Panc1 (cell line): ENCODE measurements around the gene MAP6. TPM values are rescaled to one million over a fixed set of nuclear protein-coding genes. Genes with fewer than 3 reads are reported as not detected.
A peak's percentile ranks its signal among the peaks of the same experiment; 100 is the strongest.

ENCODE experiments used
- ATAC-seq: fragments of 200-7000 bp; cut with Tn5 transposase; 2 replicates; pipeline ENCODE4 v1.9.1; 2020; ENCODE audit warnings: mild to moderate bottlenecking, moderate library complexity
- BruUV-seq: library from RNA; stranded (reverse); fragments of 400-500 nt; replicated peaks from 2 replicates; lab custom pipeline; 2021; lab: Mats Ljungman, UMichigan
- CTCF ChIA-PET: fragments of 300-600 bp; sonication (Branson Sonifier 250); formaldehyde crosslinking; loops from one replicate; lab custom pipeline; 2022; ENCODE audit warnings: antibody characterized with exemption; lab: Charles Lee
- POLR2A ChIA-PET: fragments of 300-600 bp; sonication (Branson Sonifier 250); formaldehyde crosslinking; loops from one replicate; lab custom pipeline; 2022; ENCODE audit warnings: antibody characterized with exemption; lab: Charles Lee
- DNase-seq: peaks from one replicate; pipeline ENCODE4 v3.0.0-alpha.2; 2010; ENCODE audit warnings: low read depth, low spot score
- H3K27ac ChIP-seq: 2 replicates; pipeline ENCODE4 v1.5.1; 2011; ENCODE audit warnings: mild to moderate bottlenecking, low read length, inconsistent platforms
- H3K27me3 ChIP-seq: fragments of 200-500 bp; sonication (Bioruptor generic); 2 replicates; pipeline ENCODE4 v1.6.0; 2014; ENCODE audit warnings: low read length, inconsistent platforms; ENCODE audit not compliant: control insufficient read depth, insufficient read depth
- H3K36me3 ChIP-seq: fragments of 200-500 bp; sonication (Bioruptor generic); 2 replicates; pipeline ENCODE4 v1.5.1; 2014; ENCODE audit warnings: inconsistent platforms, mild to moderate bottlenecking, low read length, moderate library complexity; ENCODE audit not compliant: control insufficient read depth, insufficient read depth
- H3K4me1 ChIP-seq: 2 replicates; pipeline ENCODE4 v1.5.1; 2011; ENCODE audit warnings: inconsistent platforms, mild to moderate bottlenecking, low read length, moderate library complexity; ENCODE audit not compliant: control insufficient read depth, insufficient read depth
- H3K4me3 ChIP-seq, 2 experiments: 2 replicates each; pipeline ENCODE4 v1.5.1; 2011 to 2012; ENCODE audit warnings: low read depth in 2 of 2, low read length in 2 of 2, mild to moderate bottlenecking in 2 of 2, inconsistent platforms in 1 of 2, moderate library complexity in 1 of 2
- H3K9me3 ChIP-seq: fragments of 200-500 bp; sonication (Bioruptor generic); 2 replicates; pipeline ENCODE4 v1.5.1; 2014; ENCODE audit warnings: low read depth, mild to moderate bottlenecking, inconsistent platforms, low read length, moderate library complexity; ENCODE audit not compliant: control insufficient read depth, insufficient read depth
- CTCF ChIP-seq: fragments of 450-650 bp; IDR thresholded peaks from 2 replicates; pipeline ENCODE4 v1.5.1; 2017; ENCODE audit warnings: mild to moderate bottlenecking
- POLR2AphosphoS5 ChIP-seq: IDR thresholded peaks from 2 replicates; pipeline ENCODE4 v1.6.1; 2012; ENCODE audit warnings: mild to moderate bottlenecking, low read depth, low read length, moderate library complexity
- REST ChIP-seq, 2 experiments: IDR thresholded peaks; 2 replicates each; pipeline ENCODE4 v1.6.1; 2011 to 2012; ENCODE audit warnings: low read depth in 2 of 2, control low read depth in 1 of 2, low read length in 1 of 2, mild to moderate bottlenecking in 1 of 2, moderate library complexity in 1 of 2; ENCODE audit not compliant: insufficient read depth in 1 of 2
- SIN3A ChIP-seq: IDR thresholded peaks from 2 replicates; pipeline ENCODE4 v1.6.1; 2012; ENCODE audit warnings: low read depth, mild to moderate bottlenecking, low read length, moderate library complexity, borderline replicate concordance; ENCODE audit not compliant: insufficient read depth
- TCF7L2 ChIP-seq: IDR thresholded peaks from 2 replicates; pipeline ENCODE4 v1.6.1; 2011; ENCODE audit warnings: mild to moderate bottlenecking, low read depth, low read length, inconsistent platforms
- in situ Hi-C: cut with HindIII; loops from 2 replicates; pipeline ENCODE4 v1.10.0; 2016; ENCODE audit warnings: low sequenced_read_pairs, low pct_unique_long_range_greater_than_20kb
- intact Hi-C: fragments of 100-400 bp; cut with micrococcal nuclease; formaldehyde crosslinking; loops from one replicate; pipeline ENCODE4 v1.10.0; 2022; ENCODE audit not compliant: unreplicated experiment
- total RNA-seq: library from RNA; stranded (reverse); gene quantifications from one replicate; pipeline ENCODE4 v1.2.1, GENCODE V29; 2021; ENCODE audit not compliant: unreplicated experiment

Gene MAP6
- total RNA-seq, 1 experiment from 2014 or later: 0.21 TPM

GRCh38 chr11:75562048-75562835 is 106.6 kb downstream of the MAP6 start, which contains the start of gene SERPINH1:
Gene SERPINH1 (plus strand): TSS chr11:75562253. CDS start chr11:75566350, 4,097 bp downstream.
- in situ Hi-C loops: no loop called here
- Histone ChIP-seq H3K9me3 (no peaks in the 10 kb centered on the region), H3K4me3 (peak within 1 kb of the TSS; percentile 86 to 89), H3K36me3 (peaks cover 3% of the 10 kb centered on the region; the same call in 1 of the 2 replicates), H3K27me3 (no peaks in the 10 kb centered on the region), H3K27ac (peak within 1 kb of the TSS; percentile 99), H3K4me1 (peaks cover 49% of the 10 kb centered on the region)
- TF ChIP-seq REST (IDR thresholded peaks at IDR 0.05; ENCODE audit: insufficient read depth in 1 of 2, low read depth in 2 of 2, low read length in 1 of 2) (no peak), CTCF (no peak), POLR2AphosphoS5 (peak; percentile 91), SIN3A (0 out of 2 replicates have a peak, but pooled peaks have one; percentile 29)
- intact Hi-C loops: no loop called here
- BruUV-seq: no TSS peak
- ChIA-PET POLR2A (interaction anchor here (0.6 to 0.7 kb wide), 2 partner anchors 9 to 261 kb away, joined by 3 to 6 read pairs; no protein-coding TSS in a partner anchor), CTCF (interaction anchor here (0.6 to 0.7 kb wide), 2 partner anchors 18 to 145 kb away, joined by 4 to 5 read pairs; no protein-coding TSS in a partner anchor)
- peak; percentile 95 for ATAC-seq
- no peak for DNase-seq

GRCh38 chr11:75561426-75562047 is 107.3 kb downstream of the MAP6 start:
- DNase-seq (no peak), ATAC-seq (no peak)
- peaks cover 49% of the 10 kb centered on the region for H3K4me1 ChIP-seq
- ChIA-PET POLR2A (interaction anchor here (0.6 to 0.7 kb wide), 3 partner anchors 58 to 262 kb away, joined by 3 to 9 read pairs (median 3); no protein-coding TSS in a partner anchor), CTCF (no interaction called here)
- no peak for TF ChIP-seq REST (IDR thresholded peaks at IDR 0.05; ENCODE audit: insufficient read depth in 1 of 2, low read depth in 2 of 2, low read length in 1 of 2)
- no peak for TF ChIP-seq SIN3A
- TF ChIP-seq TCF7L2: no peak
- no peak for TF ChIP-seq POLR2AphosphoS5
- TF ChIP-seq CTCF: no peak
- no peaks in the 10 kb centered on the region for H3K9me3 ChIP-seq
- H3K4me3 ChIP-seq: peak overlapping the region; percentile 86 to 89
- peak overlapping the region; percentile 99 for H3K27ac ChIP-seq
- in situ Hi-C loops (no loop called here), intact Hi-C loops (no loop called here)
- BruUV-seq: no TSS peak
- H3K27me3 ChIP-seq: no peaks in the 10 kb centered on the region
- H3K36me3 ChIP-seq: peaks cover 3% of the 10 kb centered on the region; the same call in 1 of the 2 replicates
